Hepatic stellate cell (primary cell): Measurements from ENCODE around the gene ATOX1.

Source experiments
- DNase-seq: peaks from one replicate; pipeline ENCODE4 v3.0.0; 2011; ENCODE audit warnings: low spot score

ATOX1 gene

DNA sequence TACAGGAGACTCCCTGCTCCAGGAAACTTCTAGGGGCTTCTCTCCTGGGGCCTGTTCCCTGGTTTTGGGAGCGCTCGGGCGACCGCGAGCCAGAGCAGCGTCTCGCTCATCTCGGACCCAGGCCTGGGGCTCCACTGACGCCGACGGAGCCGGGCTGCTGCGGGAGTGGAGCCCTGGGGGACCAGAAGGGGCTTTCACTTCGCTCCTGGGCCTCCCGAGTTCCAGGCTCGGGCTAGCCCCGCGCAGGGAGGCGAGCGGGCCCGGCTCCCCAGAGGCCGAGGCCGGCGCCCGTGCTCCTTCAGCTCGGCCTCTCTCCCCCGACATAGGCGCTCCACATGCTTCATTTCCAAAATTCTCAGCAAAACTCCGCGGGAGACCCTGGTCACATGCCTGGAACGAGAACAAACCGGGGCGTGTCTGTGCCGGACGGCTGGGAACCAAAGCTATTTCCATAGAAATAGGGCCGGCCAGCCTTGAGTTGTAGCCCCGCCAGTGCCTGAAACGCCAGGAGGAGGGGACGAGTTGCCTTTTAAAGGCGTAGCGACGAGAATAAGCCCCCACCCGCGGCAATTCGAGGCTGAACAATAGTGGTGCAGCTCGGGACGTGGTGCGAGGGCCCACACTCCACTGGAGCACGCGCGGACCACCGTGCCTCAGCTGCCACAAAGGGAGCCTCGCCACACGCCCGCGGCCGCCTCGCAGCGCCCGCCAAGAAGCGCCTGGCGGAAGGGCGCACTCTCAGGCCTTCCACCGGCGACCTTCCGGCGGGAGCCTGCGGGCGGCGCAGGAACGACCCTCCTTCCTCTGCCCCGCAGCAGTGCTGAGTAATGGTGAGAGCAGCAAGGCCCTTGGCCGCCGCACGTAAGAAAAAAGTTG lies 12.2 kb upstream of the ATOX1 start:
- peak; percentile 54 for DNase-seq

DNA sequence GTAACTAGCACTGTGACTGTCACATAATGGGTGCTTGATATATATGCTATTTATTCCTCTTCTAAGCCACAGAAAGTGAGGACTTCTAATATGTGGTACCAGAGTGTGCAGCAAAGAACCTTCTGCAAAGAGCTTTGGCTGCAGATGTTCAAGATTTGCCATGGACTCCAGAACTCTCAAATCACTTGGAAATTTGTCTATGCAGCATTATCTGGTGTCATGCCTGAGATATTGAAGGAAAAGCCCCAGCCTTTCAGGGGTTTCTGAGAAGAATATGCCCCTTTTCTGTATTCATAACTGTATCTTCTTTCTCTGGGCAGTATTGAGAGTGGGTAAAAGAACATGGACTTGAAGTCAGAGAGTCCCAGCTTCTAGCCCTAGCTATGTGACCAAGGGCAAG lies 8.5 kb upstream of the ATOX1 start:
- DNase-seq, result no peak

DNA sequence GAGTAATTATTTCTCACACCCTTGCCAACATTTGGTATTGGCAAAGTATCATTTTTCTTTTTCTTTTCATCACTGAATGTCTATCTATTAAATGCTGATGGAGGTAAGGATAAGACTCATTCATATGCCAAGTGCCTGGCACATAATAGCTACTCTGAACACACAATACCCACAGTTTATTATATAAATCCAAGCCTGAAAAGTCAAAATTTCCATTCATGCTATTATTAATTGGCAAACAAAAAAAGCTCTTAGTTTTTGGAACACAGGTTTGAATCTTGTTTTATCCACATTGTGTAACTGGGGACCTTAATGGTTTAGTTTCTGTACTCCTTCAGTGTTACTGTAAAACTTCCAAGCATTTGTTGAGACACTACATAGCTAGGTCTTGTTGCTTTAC lies 6.4 kb upstream of the ATOX1 start:
- no peak for DNase-seq

DNA sequence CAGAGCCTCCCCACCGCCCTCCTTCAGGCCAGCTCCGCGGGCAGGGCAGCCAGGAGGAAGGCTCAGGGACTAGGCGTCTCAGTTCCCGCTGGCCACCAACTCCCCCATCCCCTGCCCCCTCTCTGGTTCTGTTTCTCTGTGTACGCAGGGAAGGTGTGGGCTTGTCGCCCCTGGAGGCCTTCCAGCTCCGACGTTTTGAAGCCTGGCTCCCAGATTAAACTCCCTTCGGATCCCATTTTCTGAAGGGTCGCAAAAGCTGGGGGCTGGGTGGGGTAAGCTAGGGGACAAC lies 346 bp downstream of the ATOX1 start:
- DNase-seq, result peak; percentile 34

DNA sequence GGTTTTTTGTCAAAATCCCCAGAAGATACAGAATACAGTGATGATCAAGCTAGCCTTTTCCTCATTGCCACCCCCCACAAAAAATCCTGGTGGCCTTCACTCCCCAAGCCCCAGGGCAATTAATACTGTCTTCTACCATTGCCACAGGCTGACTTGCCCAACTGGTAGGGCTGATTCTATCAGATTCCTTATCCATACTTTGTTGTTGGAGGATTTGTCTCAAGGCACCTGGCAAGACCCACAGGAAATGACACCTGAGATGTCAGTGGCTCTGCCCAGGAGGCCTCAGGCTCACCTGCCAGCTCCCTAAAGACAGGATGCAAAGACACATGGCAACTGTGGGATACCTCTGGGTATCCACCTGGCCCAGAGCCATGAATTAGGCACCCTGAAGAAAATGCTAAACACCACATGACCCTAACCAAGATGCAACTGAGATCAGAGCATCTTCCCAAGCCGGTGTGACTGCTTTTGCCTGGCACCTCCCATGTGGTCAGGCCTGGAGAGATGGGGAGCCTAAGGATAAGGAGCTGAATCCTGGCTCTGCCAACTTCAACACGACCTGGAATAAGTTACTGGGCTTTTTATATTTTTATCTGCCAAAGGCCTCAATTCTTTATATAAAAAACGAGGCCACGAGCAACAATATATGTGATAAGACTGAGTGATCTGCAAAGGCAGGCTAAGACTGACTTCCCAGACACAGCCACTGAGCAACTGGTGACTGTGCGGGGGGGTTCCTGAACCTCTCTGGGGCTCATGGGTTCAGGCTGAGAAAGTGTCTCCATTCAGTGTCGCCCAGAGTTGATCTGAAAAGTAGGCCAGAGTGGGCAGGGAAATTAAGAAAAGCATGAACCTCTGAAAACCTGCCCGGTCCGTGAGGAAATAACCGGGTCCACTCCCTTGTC lies 944 bp downstream of the ATOX1 start:
- DNase-seq, result peak; percentile 34

DNA sequence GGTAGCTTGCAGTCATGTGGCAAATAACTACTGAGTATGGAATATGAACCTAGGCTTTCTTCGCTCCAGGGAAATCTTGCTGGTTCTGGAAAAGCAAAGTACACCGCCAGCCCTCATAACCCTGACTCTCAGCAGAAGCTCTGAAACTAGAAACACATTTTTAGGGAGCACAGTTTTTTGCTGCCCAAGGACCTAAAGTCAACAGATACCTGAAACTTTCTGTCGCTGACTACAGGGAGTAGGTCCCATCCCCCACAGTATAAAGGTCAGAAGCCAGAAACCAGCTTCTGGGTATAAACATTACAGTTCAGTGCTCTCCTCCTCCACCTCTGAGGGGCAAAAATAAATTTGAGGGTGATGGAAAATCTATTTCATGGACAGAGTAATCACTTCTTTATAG lies 3.0 kb downstream of the ATOX1 start:
- DNase-seq, result no peak

DNA sequence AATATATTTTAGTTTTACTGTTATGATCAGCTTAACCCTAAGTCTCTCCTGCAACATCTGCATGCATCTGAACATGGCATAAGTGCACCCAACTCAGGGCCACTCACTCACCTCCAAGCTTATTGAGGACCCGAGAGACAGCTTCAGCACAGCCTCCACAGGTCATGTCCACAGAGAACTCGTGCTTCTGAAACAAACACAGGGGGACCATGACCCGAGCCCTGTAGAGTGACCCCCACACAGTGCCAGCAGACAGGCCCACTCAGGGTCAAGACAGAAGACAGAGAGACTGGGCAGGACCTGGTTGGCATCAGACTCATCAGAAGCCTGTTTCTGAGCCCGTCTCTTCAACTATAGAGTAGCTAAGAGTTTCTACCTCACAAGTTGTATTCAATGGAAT lies 6.8 kb downstream of the ATOX1 start:
- DNase-seq, result no peak

DNA sequence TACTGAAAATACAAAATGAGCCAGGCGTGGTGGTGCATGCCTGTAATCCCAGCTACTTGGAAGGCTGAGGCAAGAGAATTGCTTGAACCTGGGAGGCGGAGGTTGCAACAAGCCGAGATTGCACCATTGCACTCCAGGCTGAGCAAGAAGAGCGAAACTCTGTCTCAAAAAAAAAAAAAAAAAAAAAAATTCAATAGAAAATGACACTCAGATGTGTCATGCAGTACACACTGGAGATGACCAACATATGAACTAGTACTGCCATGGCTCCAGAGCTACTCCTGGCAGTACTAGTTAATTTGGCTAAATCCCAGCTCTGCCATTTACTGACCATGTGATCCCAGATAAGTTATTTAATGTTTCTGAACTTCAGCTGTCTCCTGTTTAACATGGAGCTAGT lies 7.3 kb downstream of the ATOX1 start:
- no peak for DNase-seq

DNA sequence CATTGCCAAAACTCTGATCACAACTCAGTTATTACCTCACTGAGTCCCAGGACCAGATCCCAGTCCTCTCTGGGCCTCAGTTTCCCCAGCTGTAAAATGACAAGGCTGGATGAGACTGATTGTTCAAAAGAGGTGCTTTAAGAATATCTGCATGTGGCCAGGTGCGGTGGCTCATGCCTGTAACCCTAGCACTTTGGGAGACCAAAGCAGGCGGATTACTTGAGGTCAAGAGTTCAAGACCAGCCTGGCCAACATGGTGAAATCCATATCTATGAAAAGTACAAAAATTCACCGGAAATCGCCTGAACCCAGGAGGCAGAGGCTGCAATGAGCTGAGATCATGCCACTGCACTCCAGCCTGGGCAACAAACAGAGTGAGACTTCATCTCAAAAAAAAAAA lies 8.3 kb downstream of the ATOX1 start:
- no peak for DNase-seq

DNA sequence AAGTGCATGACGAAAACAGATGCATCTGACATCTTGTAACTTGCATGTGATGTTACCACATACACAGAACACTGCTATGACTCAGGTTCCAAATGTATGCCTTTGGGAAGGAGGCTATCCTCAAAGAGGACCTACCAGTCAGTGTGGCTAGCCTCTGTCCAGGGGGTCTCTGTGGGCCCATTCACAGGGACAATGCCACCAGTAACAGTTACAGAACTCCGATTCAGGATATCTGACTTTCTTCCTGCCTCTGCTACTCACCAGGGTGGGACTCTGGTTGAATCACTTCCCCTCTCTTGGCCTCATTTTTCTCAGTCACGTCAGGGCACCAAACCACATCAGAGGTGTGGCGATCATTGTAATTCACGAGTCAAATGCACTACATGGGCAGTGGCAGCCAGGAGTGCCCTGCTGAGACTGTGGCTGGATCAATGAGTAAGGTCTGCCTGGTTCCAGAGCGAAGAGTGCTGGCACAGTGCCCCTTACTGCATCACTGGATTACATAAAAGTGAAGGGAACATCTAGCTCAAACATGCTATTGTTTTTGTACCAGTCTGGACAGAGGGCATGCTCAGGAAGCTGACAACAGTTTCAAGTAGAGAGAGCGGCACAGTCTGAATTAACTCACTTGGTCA lies 13.2 kb downstream of the ATOX1 start:
- DNase-seq, result peak; percentile 34

DNA sequence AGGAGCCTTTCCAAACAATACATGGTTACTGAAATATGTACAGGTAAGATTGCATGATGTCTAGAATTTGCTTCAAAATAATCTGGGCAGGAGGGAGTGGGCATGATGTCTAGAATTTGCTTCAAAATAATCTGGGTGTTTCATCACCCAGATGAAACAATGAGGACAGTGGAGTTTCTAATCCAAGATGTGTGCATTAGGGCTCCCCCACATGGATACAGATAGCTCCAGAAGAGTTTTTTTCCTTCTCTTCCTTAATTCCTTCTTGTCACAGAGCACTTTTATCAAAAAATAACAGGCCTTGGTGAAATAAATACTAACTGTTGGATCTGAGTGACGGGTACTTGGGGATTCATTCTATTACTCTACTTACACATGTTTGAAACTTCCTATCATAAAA lies 14.9 kb downstream of the ATOX1 start:
- DNase-seq, result no peak

DNA sequence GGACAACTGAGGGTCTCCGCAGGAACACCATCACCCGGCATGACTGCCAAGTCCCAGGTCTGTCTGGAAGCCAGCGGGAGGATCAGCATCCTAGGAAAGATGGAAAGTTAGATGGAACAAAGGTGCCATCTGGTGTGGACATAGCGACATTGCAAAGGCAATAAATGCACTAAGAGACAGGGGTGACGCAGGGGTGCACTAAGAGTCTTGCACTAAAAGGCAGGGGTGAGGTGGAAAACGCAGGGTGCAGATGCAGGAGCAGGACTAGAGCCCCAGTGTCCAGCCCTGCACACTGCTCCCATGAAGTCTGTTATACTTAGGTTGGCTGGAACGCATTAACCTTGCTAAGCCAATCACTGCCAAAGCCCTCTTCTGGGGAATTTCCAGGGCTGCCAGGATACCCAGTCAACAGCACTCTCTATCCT lies 15.5 kb downstream of the ATOX1 start:
- peak; percentile 58 for DNase-seq

DNA sequence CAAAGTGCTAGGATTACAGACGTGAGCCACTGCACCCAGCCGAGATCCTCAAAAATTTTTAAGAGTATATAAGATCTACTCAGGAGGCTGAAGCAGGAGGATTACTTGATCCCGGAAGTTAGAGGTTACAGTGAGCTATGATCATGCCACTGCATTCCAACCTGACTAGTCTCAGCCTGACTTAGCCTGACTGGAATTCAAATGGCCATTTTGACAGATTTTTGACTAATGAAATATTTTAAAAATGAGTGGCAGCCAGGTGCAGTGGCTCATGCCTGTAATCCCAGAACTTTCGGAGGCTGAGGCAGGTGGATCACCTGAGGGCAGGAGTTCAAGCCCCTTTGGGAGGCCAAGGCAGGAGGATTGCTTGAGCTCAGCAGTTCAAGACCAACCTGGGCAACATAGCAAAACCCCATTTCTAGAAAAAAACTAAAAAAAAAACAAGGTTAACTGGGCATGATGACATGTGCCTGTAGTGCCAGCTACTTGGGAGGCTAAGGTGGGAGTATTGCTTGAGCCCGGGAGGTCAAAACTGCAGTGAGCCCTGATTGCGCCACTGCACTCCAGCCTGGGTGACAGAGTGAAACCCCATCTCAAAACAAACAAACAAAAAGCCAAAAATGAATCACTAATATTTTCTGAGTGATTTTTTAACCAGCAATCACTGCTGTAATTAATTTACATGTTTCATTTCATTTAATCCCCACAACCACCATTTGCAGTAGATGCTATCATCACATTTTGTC lies 16.6 kb downstream of the ATOX1 start:
- DNase-seq, result peak; percentile 32

DNA sequence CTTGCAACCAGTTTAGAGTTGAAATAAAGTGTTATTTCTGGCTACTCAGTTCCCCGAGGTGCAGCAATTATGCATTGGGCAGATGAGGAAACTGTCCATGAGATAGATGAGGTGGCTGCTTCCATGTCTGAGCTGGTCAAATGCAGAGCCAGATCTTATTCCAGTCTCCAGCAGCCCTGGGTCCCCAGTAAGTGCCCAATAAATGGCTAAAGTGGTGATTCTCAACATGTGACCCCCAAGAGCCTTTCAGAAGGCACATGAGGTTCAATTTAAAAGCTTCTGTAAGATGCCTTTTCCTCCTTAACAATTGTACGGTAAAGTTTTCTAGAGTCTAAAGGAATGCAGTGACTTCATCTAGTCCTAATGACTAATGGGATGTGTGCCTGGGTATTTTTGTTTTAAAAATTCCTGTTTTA lies 17.5 kb downstream of the ATOX1 start:
- DNase-seq, result peak; percentile 25

DNA sequence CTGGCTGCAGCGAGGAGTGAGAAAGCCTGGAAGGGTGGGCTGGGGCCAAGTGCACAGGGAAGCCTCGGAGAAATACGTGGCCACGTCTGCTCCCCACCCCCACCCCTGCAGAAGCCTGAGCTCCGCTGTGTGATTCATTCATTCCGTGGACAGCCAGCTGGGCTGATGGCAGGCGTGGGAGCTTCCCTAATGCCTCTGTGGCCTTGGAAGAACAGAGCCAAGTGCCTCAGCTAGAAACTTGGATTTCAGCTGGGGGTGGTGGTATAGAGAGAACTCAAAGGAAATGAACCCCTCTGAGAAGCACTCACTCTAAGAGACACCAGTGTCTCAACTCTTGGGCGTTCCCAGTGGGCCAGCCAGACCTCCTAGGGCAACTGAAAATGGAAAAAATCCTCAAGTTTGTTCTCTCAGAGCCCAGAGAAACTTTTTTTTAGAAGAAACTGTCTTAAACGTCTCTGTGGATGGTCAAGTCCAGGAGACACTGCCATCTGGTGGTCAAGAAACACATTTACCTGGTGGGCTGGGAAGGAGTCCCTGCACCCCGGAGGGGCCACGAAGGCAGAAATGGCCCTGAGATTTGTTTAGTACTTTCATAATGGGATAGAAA lies 18.0 kb downstream of the ATOX1 start:
- DNase-seq, result peak; percentile 66

DNA sequence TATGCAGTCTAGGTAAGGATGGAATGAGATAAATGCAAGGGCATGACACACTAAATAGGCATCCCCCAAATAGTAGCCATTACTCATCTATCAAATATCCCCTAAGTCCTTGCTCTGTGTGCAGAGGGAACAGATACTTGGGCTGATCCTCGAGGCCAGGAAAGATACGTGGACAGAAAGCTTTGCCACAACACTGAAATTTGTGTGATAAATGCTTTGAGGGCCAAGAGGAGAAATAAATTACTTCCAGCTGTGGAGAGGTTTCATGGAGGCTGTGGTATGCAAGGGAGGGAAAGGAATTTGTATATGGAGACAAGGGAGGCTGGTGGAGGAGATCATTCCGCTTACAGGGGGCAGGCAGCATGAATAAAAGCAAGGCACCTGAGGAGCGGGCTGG lies 18.5 kb downstream of the ATOX1 start:
- DNase-seq, result peak; percentile 62

DNA sequence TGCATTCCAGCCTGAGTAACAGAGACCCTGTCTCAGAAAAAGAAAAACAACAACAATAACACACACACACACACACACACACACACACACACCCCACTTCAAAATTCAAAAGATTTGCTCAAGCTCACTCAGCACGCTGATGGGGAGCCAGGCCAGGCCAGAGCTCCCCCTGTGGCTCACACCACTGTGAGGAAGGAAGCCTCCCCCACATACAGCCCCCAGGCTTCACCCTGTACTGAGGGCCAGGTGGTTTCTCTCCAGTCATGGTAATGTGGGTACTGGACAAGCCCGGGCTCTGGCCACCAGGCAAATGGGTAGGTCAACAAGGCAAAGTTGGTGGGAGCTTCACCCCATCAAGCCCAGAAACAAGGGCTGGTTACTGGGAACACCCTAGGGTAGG lies 19.0 kb downstream of the ATOX1 start:
- DNase-seq, result no peak

DNA sequence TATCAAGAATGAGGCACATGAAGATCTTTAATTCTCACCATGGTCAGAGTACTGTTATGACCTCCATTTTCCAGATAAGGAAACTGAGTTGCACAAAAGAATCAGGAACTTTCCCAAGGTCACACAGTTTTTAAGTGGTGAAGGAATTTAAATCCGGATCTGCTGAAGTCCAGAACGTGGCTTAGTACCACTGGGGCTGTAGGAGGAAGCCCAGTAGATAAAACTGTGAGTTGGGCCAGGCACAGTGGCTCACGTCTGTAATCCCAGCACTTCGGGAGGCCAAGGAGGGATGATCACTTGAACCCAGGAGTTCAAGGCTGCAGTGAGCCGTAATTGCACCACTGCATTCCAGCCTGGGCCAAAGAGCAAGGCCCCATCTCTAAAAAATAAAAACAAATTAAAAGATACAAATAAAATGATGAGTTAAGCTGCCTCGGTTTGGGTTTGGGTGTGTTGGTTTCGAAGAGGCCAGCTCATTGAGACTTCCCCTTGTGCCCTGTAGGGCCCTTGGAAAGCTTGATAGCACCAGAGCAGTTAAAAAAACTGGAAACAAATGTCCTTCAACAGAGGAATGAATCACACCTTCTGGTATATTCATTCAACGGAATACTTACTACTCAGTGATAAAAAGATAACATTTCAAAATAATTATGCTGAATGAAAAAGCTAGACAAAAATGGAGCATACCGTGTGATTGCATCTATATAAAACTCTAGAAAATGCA lies 20.1 kb downstream of the ATOX1 start:
- no peak for DNase-seq

DNA sequence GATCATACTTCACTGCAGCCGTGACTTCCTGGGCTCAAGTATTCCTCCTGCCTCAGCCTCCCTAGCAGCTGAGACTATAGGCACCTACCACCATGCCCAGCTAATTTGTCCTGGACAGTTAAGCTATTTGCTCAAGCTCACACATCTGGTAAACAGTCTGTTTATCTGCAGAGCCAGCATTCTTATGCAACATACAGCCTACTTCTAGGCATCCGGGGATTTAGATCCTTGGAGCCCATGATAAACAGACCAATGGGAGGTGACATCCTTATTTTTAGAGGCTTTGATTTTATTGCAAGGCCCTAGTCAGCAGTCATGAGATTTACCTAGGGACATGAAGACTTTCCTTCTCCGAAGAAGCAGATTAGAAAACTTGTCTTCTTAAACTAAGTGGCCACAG lies 21.0 kb downstream of the ATOX1 start:
- DNase-seq, result no peak

DNA sequence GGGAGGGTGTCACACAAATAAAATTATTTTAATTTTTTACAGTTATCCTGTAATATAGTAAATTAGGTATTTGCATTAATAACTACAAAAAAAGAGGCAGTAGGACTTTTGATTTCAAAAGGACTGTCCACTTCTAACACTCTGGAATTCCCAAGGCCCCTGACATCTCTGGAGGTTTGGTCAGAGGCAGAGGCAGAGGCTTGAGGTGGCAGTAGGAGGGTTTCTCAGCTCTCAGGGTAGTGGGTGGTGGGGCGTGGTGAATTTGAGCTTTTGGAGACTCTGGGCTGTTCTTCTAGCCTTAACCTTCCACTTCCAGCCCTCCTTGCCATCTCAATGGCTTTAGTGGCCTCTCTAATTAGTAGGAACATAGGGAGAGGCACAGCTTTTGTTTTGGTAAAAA lies 22.8 kb downstream of the ATOX1 start:
- no peak for DNase-seq

DNA sequence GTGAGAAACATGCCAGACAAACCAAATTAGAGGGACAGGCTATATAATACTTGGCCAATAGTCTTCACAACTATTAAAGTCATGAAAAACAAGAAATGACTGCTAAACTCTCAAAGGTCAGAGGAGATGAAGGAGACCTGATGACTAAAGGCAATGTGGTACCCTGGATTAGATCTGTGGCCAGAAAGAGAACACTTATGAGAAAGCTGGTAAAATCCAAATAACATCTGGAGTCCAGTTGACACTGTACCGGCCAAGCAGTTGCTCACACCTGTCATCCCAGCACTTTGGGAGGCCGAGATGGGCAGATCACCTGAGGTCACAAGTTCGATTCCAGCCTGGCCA lies 24.4 kb downstream of the ATOX1 start:
- DNase-seq, result no peak
